Measurements from ENCODE around the gene CEP72.
"Not testable (repeated sequence)": the region's sequence is repeated elsewhere in the genome, so short reads cannot be mapped to it uniquely, and the experiment has no call there.

Gene CEP72

GRCh38 chr5:682216-682615, 70.1 kb downstream of the CEP72 start:
- not testable (repeated sequence) for FAIRE-seq; DNase-seq (ENCODE audit: insufficient read length, low spot score)

- FAIRE-seq; DNase-seq (ENCODE audit: insufficient read length, low spot score): not testable (repeated sequence)
These were observed 70.7 kb downstream of the CEP72 start for GRCh38 chr5:682651-683358.

- TF ChIP-seq POLR2A (IDR thresholded peaks at IDR 0.05; ENCODE audit: low read depth, low read length), result no peak
- no peak for FAIRE-seq
- no peak for DNase-seq (ENCODE audit: insufficient read length, low spot score)
These were observed 71.7 kb downstream of the CEP72 start for GRCh38 chr5:683551-684481.

GRCh38 chr5:684751-685216, 72.6 kb downstream of the CEP72 start:
- FAIRE-seq, result no peak
- no peak for TF ChIP-seq POLR2A (IDR thresholded peaks at IDR 0.05; ENCODE audit: low read depth, low read length)
- DNase-seq (ENCODE audit: insufficient read length, low spot score), result no peak

- FAIRE-seq (no peak), DNase-seq (ENCODE audit: insufficient read length, low spot score) (no peak)
- no peak for TF ChIP-seq POLR2A (IDR thresholded peaks at IDR 0.05; ENCODE audit: low read depth, low read length)
These were observed 73.4 kb downstream of the CEP72 start for GRCh38 chr5:685262-686171.

GRCh38 chr5:686172-686523, 74.0 kb downstream of the CEP72 start:
- not testable (repeated sequence) for FAIRE-seq; DNase-seq (ENCODE audit: insufficient read length, low spot score)

GRCh38 chr5:686936-687335, 74.8 kb downstream of the CEP72 start:
- not testable (repeated sequence) for FAIRE-seq; DNase-seq (ENCODE audit: insufficient read length, low spot score)

GRCh38 chr5:688348-689010, 76.3 kb downstream of the CEP72 start:
- not testable (repeated sequence) for FAIRE-seq; DNase-seq (ENCODE audit: insufficient read length, low spot score)

- DNase-seq (ENCODE audit: insufficient read length, low spot score); FAIRE-seq: not testable (repeated sequence)
These were observed 78.2 kb downstream of the CEP72 start for GRCh38 chr5:690293-690692.

GRCh38 chr5:691049-691448, 78.9 kb downstream of the CEP72 start:
- not testable (repeated sequence) for FAIRE-seq; DNase-seq (ENCODE audit: insufficient read length, low spot score)

GRCh38 chr5:691817-692528, 79.8 kb downstream of the CEP72 start:
- FAIRE-seq (no peak), DNase-seq (ENCODE audit: insufficient read length, low spot score) (no peak)
- no peak for TF ChIP-seq POLR2A (IDR thresholded peaks at IDR 0.05; ENCODE audit: low read depth, low read length)

GRCh38 chr5:692529-693041, 80.4 kb downstream of the CEP72 start:
- FAIRE-seq; DNase-seq (ENCODE audit: insufficient read length, low spot score): not testable (repeated sequence)

- FAIRE-seq; DNase-seq (ENCODE audit: insufficient read length, low spot score): not testable (repeated sequence)
These were observed 81.3 kb downstream of the CEP72 start, which contains the start of gene TPPP for GRCh38 chr5:693271-694041. Gene TPPP, minus strand, starts transcription at chr5:693352. Its CDS starts 15,292 bp downstream, at chr5:678060.

GRCh38 chr5:694042-694431, 81.9 kb downstream of the CEP72 start:
- DNase-seq (ENCODE audit: insufficient read length, low spot score); FAIRE-seq: not testable (repeated sequence)

GRCh38 chr5:695475-695874, 83.3 kb downstream of the CEP72 start:
- DNase-seq (ENCODE audit: insufficient read length, low spot score), result not testable (repeated sequence)

GRCh38 chr5:696191-696590, 84.1 kb downstream of the CEP72 start:
- DNase-seq (ENCODE audit: insufficient read length, low spot score); FAIRE-seq: not testable (repeated sequence)

More at GRCh38 chr5:695475-695874, 83.3 kb downstream of the CEP72 start:
- FAIRE-seq, result not testable (repeated sequence)
